ENCODE results near the gene SPATA25. TPM values are rescaled to one million over a fixed set of nuclear protein-coding genes. Genes with fewer than 3 reads are reported as not detected.

SPATA25 gene
- polyA plus RNA-seq, 1 donor from 2014 or later: 5.1 TPM

- Histone ChIP-seq H3K79me2 (replicated peaks; ENCODE audit: insufficient read depth, low read length) (peaks cover 13% of the 10 kb centered on the region), H3K36me3 (ENCODE audit: insufficient read depth, low read length) (no peaks in the 10 kb centered on the region), H3K4me3 (ENCODE audit: low read length) (no peak overlapping the region), H3K27me3 (ENCODE audit: insufficient read depth, low read depth, low read length) (no peaks in the 10 kb centered on the region), H3K27ac (ENCODE audit: low read length) (no peak overlapping the region), H3K9me2 (ENCODE audit: insufficient read depth, low read length) (no peaks in the 10 kb centered on the region), H3F3A (ENCODE audit: insufficient read depth, low read length, poor library complexity, severe bottlenecking) (no peaks in the 10 kb centered on the region), H3K9me3 (ENCODE audit: low read length) (no peaks in the 10 kb centered on the region), H3K9ac (ENCODE audit: low read length) (no peak overlapping the region), H2AFZ (ENCODE audit: low read depth, low read length) (no peak overlapping the region), H4K20me1 (ENCODE audit: insufficient read depth) (no peaks in the 10 kb centered on the region), H3K4me2 (ENCODE audit: low read length) (no peak overlapping the region)
- TF ChIP-seq TAF1 (IDR thresholded peaks at IDR 0.05; ENCODE audit: low read depth) (no peak), MXI1 (conservative IDR thresholded peaks at IDR 0.05; ENCODE audit: poor library complexity, severe bottlenecking) (no peak), REST (IDR thresholded peaks at IDR 0.05; ENCODE audit: borderline replicate concordance) (no peak), EZH2 (IDR thresholded peaks at IDR 0.05; ENCODE audit: borderline replicate concordance, insufficient read depth, low read length, poor library complexity, severe bottlenecking) (no peak), POLR2AphosphoS5 (IDR thresholded peaks at IDR 0.05) (no peak), CTCF (IDR thresholded peaks at IDR 0.05; ENCODE audit: poor library complexity, severe bottlenecking) (no peak), RAD21 (conservative IDR thresholded peaks at IDR 0.05) (no peak), EP300 (conservative IDR thresholded peaks at IDR 0.05; ENCODE audit: poor library complexity, severe bottlenecking) (no peak), SMC3 (conservative IDR thresholded peaks at IDR 0.05; ENCODE audit: poor library complexity) (no peak)
These were observed 35.1 kb downstream of the SPATA25 start for GRCh38 chr20:45852326-45852725.

GRCh38 chr20:45851501-45851900, 35.9 kb downstream of the SPATA25 start:
- H3K9me2 ChIP-seq (ENCODE audit: insufficient read depth, low read length): no peaks in the 10 kb centered on the region
- TF ChIP-seq REST (IDR thresholded peaks at IDR 0.05; ENCODE audit: borderline replicate concordance): no peak
- TF ChIP-seq POLR2AphosphoS5 (IDR thresholded peaks at IDR 0.05): no peak
- TF ChIP-seq SMC3 (conservative IDR thresholded peaks at IDR 0.05; ENCODE audit: poor library complexity): no peak
- no peak for TF ChIP-seq TAF1 (IDR thresholded peaks at IDR 0.05; ENCODE audit: low read depth)
- no peak for TF ChIP-seq EZH2 (IDR thresholded peaks at IDR 0.05; ENCODE audit: borderline replicate concordance, insufficient read depth, low read length, poor library complexity, severe bottlenecking)
- no peak for TF ChIP-seq MXI1 (conservative IDR thresholded peaks at IDR 0.05; ENCODE audit: poor library complexity, severe bottlenecking)
- TF ChIP-seq EP300 (conservative IDR thresholded peaks at IDR 0.05; ENCODE audit: poor library complexity, severe bottlenecking): no peak
- no peak for TF ChIP-seq RAD21 (conservative IDR thresholded peaks at IDR 0.05)
- no peak for TF ChIP-seq CTCF (IDR thresholded peaks at IDR 0.05; ENCODE audit: poor library complexity, severe bottlenecking)
- no peak overlapping the region for H3K4me3 ChIP-seq (ENCODE audit: low read length)
- no peaks in the 10 kb centered on the region for H3K36me3 ChIP-seq (ENCODE audit: insufficient read depth, low read length)
- no peaks in the 10 kb centered on the region for H4K20me1 ChIP-seq (ENCODE audit: insufficient read depth)
- no peaks in the 10 kb centered on the region for H3K27me3 ChIP-seq (ENCODE audit: insufficient read depth, low read depth, low read length)
- no peak overlapping the region for H3K9ac ChIP-seq (ENCODE audit: low read length)
- H3K27ac ChIP-seq (ENCODE audit: low read length): no peak overlapping the region
- H3K9me3 ChIP-seq (ENCODE audit: low read length): no peaks in the 10 kb centered on the region
- H2AFZ ChIP-seq (ENCODE audit: low read depth, low read length): no peak overlapping the region
- H3K4me2 ChIP-seq (ENCODE audit: low read length): no peak overlapping the region
- H3K79me2 ChIP-seq (replicated peaks; ENCODE audit: insufficient read depth, low read length): peaks cover 9% of the 10 kb centered on the region
- H3F3A ChIP-seq (ENCODE audit: insufficient read depth, low read length, poor library complexity, severe bottlenecking): no peaks in the 10 kb centered on the region

All from neural cell (in vitro differentiated cells).